ENCODE data around the gene PRKCQ. TPM values are rescaled to one million over a fixed set of nuclear protein-coding genes. Genes with fewer than 3 reads are reported as not detected.

Gene PRKCQ
- total and polyA plus RNA-seq, 2 of the 8 experiments (the other 6 are each of a cell fraction or from before 2014, with no cell fraction given) = 9.1 to 22.6 TPM

DNA sequence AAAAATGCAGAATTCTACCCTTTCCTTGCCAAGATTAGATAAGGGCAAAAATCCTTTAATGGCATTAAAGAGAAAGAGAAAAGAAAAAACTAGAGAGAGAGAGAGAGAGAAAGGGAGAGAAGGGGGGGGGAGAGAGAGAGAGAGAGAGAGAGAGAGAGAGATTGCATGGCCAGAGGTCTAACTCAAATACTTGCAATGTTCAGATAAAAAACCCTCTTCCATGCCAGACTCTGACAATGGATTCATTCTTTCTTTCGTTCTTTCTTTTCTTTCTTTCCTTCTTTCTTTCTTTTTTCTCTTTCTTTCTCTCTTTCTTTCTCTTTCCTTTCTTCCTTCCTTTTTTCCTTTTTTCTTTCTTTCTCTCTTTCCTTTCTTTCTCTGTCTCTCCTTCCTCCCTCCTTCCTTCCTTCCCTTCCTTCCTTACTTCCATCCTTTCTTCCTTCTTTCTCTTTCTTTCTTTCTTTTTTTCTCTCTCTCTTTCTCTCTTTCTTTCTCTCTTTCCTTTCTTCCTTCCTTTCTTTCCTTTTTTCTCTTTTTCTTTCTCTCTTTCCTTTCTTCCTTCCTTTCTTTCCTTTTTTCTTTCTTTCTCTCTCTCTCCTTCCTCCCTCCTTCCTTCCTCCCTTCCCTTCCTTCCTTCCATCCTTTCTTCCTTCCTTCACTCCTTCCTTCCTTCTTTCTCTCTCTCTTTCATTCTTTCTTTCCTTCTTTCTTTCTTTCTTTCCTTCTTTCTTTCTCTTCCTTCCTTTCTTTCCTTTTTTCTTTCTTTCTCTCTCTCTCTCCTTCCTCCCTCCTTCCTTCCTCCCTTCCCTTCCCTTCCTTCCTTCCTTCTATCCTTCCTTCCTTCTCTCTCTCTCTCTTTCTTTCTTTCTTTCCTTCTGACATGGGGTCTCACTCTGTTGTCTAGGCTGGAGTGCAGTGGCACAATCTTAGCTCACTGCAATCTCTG lies 175.7 kb downstream of the PRKCQ start:
- Histone ChIP-seq H4K8ac (ENCODE audit: extremely low read depth, insufficient read depth, low read length) (no peak overlapping the region), H3K14ac (ENCODE audit: insufficient read length) (no peak overlapping the region), H3K27me3 (replicated peaks in 1 of 4; ENCODE audit: control insufficient read depth in 3 of 4, extremely low read depth in 1 of 4, insufficient read depth in 3 of 4, low read length in 3 of 4) (no peaks in the 10 kb centered on the region), H4K5ac (ENCODE audit: insufficient read length, low read depth, low read length) (no peak overlapping the region), H2BK5ac (ENCODE audit: low read depth, low read length) (no peak overlapping the region), H2BK20ac (ENCODE audit: low read length) (no peak overlapping the region), H3K9ac (replicated peaks in 1 of 4; ENCODE audit: extremely low read depth in 1 of 4, low read depth in 3 of 4, low read length in 3 of 4) (no peak overlapping the region), H4K20me1 (replicated peaks in 1 of 2; ENCODE audit: control insufficient read depth in 1 of 2, insufficient read depth in 2 of 2, low read length in 2 of 2) (no peaks in the 10 kb centered on the region), H2BK12ac (ENCODE audit: low read depth, low read length) (no peak overlapping the region), H2BK120ac (replicated peaks; ENCODE audit: low read depth, low read length) (no peak overlapping the region), H3K23me2 (ENCODE audit: low read depth, low read length) (peaks cover 3% of the 10 kb centered on the region; the same call in 1 of the 2 replicates), H3K4me1 (replicated peaks in 1 of 4; ENCODE audit: control insufficient read depth in 3 of 4, insufficient read depth in 4 of 4, low read length in 3 of 4) (no peaks in the 10 kb centered on the region; a peak in 2 of 7 replicates), H3K56ac (replicated peaks; ENCODE audit: insufficient read length, low read depth, low read length) (no peak overlapping the region), H2BK15ac (ENCODE audit: low read length) (no peak overlapping the region), H3K79me2 (ENCODE audit: control insufficient read depth in 1 of 2, insufficient read depth in 2 of 2, low read length in 2 of 2) (no peaks in the 10 kb centered on the region; a peak in 1 of 4 replicates), H3K23ac (ENCODE audit: insufficient read length) (no peak overlapping the region), H2AK5ac (ENCODE audit: low read depth, low read length) (no peak overlapping the region), H2AFZ (ENCODE audit: low read length) (no peak overlapping the region), H3K27ac (ENCODE audit: low read depth, low read length) (no peak overlapping the region), H3K36me3 (ENCODE audit: control insufficient read depth in 2 of 4, insufficient read depth in 4 of 4, low read length in 3 of 4) (no peaks in the 10 kb centered on the region), H3K79me1 (ENCODE audit: low read depth, low read length) (no peaks in the 10 kb centered on the region), H3K9me3 (ENCODE audit: insufficient read depth in 2 of 2, low read depth in 1 of 2, low read length in 1 of 2) (no peaks in the 10 kb centered on the region), H3K4me3 (ENCODE audit: extremely low read depth in 1 of 4, insufficient read depth in 2 of 4, low read depth in 3 of 4, low read length in 4 of 4) (no peak overlapping the region), H3K4me2 (ENCODE audit: insufficient read depth in 1 of 2, low read depth in 2 of 2, low read length in 2 of 2) (no peak overlapping the region), H4K91ac (replicated peaks; ENCODE audit: insufficient read length, low read length) (no peak overlapping the region), H3K18ac (ENCODE audit: extremely low read depth, low read length) (no peak overlapping the region), H3K4ac (replicated peaks; ENCODE audit: insufficient read length, low read depth, low read length) (no peak overlapping the region)
- ChIA-PET POLR2A (ENCODE audit: partially characterized antibody) (interaction anchor here (1.1 kb wide), 1 partner anchor 200 kb away, joined by 3 read pairs; no protein-coding TSS in a partner anchor), CTCF (ENCODE audit: partially characterized antibody) (interaction anchor here (0.7 to 2.9 kb wide), 11 partner anchors 9 to 390 kb away, joined by 3 to 17 read pairs (median 4); partner anchors contain the start of gene PFKFB3)
- WGBS, 2 experiments (ENCODE audit: extremely low coverage in 1 of 2, insufficient coverage in 1 of 2, insufficient read length in 1 of 2, insufficient replicate concordance in 2 of 2, low coverage in 1 of 2, low lambda C conversion rate in 2 of 2, missing lambda C conversion rate in 1 of 2) = 92% methylated on average over 1 of the region's 1 CpG; no CpG with 5 or more reads in 1 of the 2 experiments
- DNase-seq (ENCODE audit: low read depth in 1 of 2, low spot score in 2 of 2) = no peak
- FAIRE-seq = no peak
- TF ChIP-seq CREB1 (IDR thresholded peaks at IDR 0.05) (no peak), FOSL1 (IDR thresholded peaks at IDR 0.05; ENCODE audit: insufficient read depth, low read depth, low read length) (no peak), SP4 (IDR thresholded peaks at IDR 0.05; ENCODE audit: low read length) (no peak), CTBP2 (IDR thresholded peaks at IDR 0.05; ENCODE audit: borderline replicate concordance, insufficient read depth, insufficient read length, low read length) (no peak), NRF1 (IDR thresholded peaks at IDR 0.05; ENCODE audit: low read depth, low read length) (no peak), TCF12 (IDR thresholded peaks at IDR 0.05; ENCODE audit: low read depth, low read length) (no peak), RAD21 (IDR thresholded peaks at IDR 0.05 in 1 of 2, conservative IDR thresholded peaks at IDR 0.05 in 1 of 2; ENCODE audit: low read depth in 2 of 2, low read length in 2 of 2) (no peak), RBBP5 (IDR thresholded peaks at IDR 0.05; ENCODE audit: borderline replicate concordance, low read depth, low read length) (no peak)
- TF ChIP-seq, protein P1, sequence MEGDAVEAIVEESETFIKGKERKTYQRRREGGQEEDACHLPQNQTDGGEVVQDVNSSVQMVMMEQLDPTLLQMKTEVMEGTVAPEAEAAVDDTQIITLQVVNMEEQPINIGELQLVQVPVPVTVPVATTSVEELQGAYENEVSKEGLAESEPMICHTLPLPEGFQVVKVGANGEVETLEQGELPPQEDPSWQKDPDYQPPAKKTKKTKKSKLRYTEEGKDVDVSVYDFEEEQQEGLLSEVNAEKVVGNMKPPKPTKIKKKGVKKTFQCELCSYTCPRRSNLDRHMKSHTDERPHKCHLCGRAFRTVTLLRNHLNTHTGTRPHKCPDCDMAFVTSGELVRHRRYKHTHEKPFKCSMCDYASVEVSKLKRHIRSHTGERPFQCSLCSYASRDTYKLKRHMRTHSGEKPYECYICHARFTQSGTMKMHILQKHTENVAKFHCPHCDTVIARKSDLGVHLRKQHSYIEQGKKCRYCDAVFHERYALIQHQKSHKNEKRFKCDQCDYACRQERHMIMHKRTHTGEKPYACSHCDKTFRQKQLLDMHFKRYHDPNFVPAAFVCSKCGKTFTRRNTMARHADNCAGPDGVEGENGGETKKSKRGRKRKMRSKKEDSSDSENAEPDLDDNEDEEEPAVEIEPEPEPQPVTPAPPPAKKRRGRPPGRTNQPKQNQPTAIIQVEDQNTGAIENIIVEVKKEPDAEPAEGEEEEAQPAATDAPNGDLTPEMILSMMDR (IDR thresholded peaks at IDR 0.05; ENCODE audit: control extremely low read depth in 1 of 3, insufficient read depth in 1 of 3, low read depth in 1 of 3, low read length in 3 of 3) = no peak
